ENCODE data around the gene LRRC46. TPM values are rescaled to one million over a fixed set of nuclear protein-coding genes. Genes with fewer than 3 reads are reported as not detected.

Gene LRRC46
- total and polyA plus RNA-seq, 9 of the 15 experiments (the other 6 are each of a cell fraction or from before 2014, with no cell fraction given): 0.39 to 1.4 (median 0.53) TPM; not detected in 1

- no peak for TF ChIP-seq PRMT5 (CRISPR knock-in tag; IDR thresholded peaks at IDR 0.05)
- TF ChIP-seq FOXA3 (CRISPR knock-in tag; conservative IDR thresholded peaks at IDR 0.05 in 1 of 2, IDR thresholded peaks at IDR 0.05 in 1 of 2): no peak
- no peak for TF ChIP-seq ZNF589 (CRISPR knock-in tag; IDR thresholded peaks at IDR 0.05; ENCODE audit: low read depth)
- no peak for TF ChIP-seq CGGBP1 (CRISPR knock-in tag; IDR thresholded peaks at IDR 0.05)
- TF ChIP-seq ZNF133 (CRISPR knock-in tag; IDR thresholded peaks at IDR 0.05): no peak
- TF ChIP-seq FOSL1 (tag; conservative IDR thresholded peaks at IDR 0.05): peak; percentile 89
- no peak for TF ChIP-seq ZMIZ1 (IDR thresholded peaks at IDR 0.05; ENCODE audit: low read depth in 2 of 2, low read length in 2 of 2)
- no peak for TF ChIP-seq ZKSCAN8 (CRISPR knock-in tag; IDR thresholded peaks at IDR 0.05)
- no peak for TF ChIP-seq ATF4 (CRISPR knock-in tag; IDR thresholded peaks at IDR 0.05)
- TF ChIP-seq ZNF639 (CRISPR knock-in tag; conservative IDR thresholded peaks at IDR 0.05 in 1 of 2, IDR thresholded peaks at IDR 0.05 in 1 of 2): no peak; a peak in 1 of 4 replicates
- TF ChIP-seq CBX1 (IDR thresholded peaks at IDR 0.05; ENCODE audit: low read depth): no peak
- TF ChIP-seq TRIM24 (IDR thresholded peaks at IDR 0.05): 0 out of 4 replicates have a peak, but pooled peaks of 1 of the 2 experiments have one; percentile 43
- no peak for TF ChIP-seq HNRNPLL (IDR thresholded peaks at IDR 0.05; ENCODE audit: low read depth, low read length, poor library complexity, severe bottlenecking)
- TF ChIP-seq TEAD2 (tag; IDR thresholded peaks at IDR 0.05): no peak
- TF ChIP-seq USF1 (CRISPR knock-in tag; IDR thresholded peaks at IDR 0.05): no peak
- TF ChIP-seq IRF1 (CRISPR knock-in tag; IDR thresholded peaks at IDR 0.05; ENCODE audit: borderline replicate concordance): no peak
These were observed 9.8 kb upstream of the LRRC46 start, which contains the start of gene OSBPL7 (continued) for GRCh38 chr17:47821424-47822391.
